GM12878 (cell line): ENCODE measurements around the gene GPBAR1. TPM values are rescaled to one million over a fixed set of nuclear protein-coding genes. Genes with fewer than 3 reads are reported as not detected.

Experiments
- ATAC-seq: fragments of 200-7000 bp; cut with Tn5 transposase; 3 replicates; pipeline ENCODE4 v1.9.1; 2020; ENCODE audit warnings: mild to moderate bottlenecking, moderate library complexity
- BruUV-seq: library from RNA; stranded (reverse); fragments of 400-500 nt; replicated peaks from 2 replicates; lab custom pipeline; 2021; lab: Mats Ljungman, UMichigan
- CTCF ChIA-PET: fragments of 300-600 bp; sonication (Branson Sonifier 250); formaldehyde crosslinking; extraction: SDS; loops from one replicate; lab custom pipeline; 2021; ENCODE audit warnings: inconsistent platforms; lab: Yijun Ruan, JAX
- POLR2A ChIA-PET: fragments of 350-600 bp; formaldehyde crosslinking; extraction: SDS; loops from one replicate; lab custom pipeline; 2021; ENCODE audit warnings: inconsistent platforms; lab: Charles Lee
- RAD21 ChIA-PET: fragments of 300-600 bp; sonication (Branson Sonifier 250); formaldehyde crosslinking; loops from one replicate; lab custom pipeline; 2023; ENCODE audit warnings: antibody characterized with exemption; ENCODE audit not compliant: unreplicated experiment; lab: Charles Lee
- SMC1A ChIA-PET: fragments of 300-600 bp; sonication (Branson Sonifier 250); formaldehyde crosslinking; loops from one replicate; lab custom pipeline; 2023; ENCODE audit not compliant: unreplicated experiment, uncharacterized antibody; lab: Charles Lee
- DNase-seq: peaks from one replicate; pipeline ENCODE4 v3.0.0-alpha.2; 2011; ENCODE audit warnings: low read depth, low spot score
- FAIRE-seq: peaks from 3 replicates; lab custom pipeline; 2011; peaks lifted over from hg19 to GRCh38; lab: Jason Lieb, UNC
- H2AFZ ChIP-seq: 2 replicates; pipeline ENCODE4 v1.6.0; 2011; ENCODE audit warnings: low read depth, low read length, control low read depth; ENCODE audit not compliant: control insufficient read depth
- H3K27ac ChIP-seq: 2 replicates; pipeline ENCODE4 v1.5.1; 2011; ENCODE audit warnings: control low read depth; ENCODE audit not compliant: control insufficient read depth, insufficient read depth
- H3K27me3 ChIP-seq, 2 experiments: replicated peaks in 1 of 2; 2 replicates each; pipeline versions ENCODE4 v1.6.0 to v1.6.1; 2011; ENCODE audit warnings: low read length in 1 of 2; ENCODE audit not compliant: control insufficient read depth in 2 of 2, insufficient read depth in 2 of 2
- H3K36me3 ChIP-seq, 2 experiments: 2 replicates each; pipeline ENCODE4 v1.5.1; 2011; ENCODE audit warnings: low read length in 1 of 2; ENCODE audit not compliant: control insufficient read depth in 2 of 2, insufficient read depth in 2 of 2
- H3K4me1 ChIP-seq: 2 replicates; pipeline ENCODE4 v1.6.1; 2011; ENCODE audit warnings: mild to moderate bottlenecking, low read length, moderate library complexity, mixed read lengths; ENCODE audit not compliant: control insufficient read depth, insufficient read depth
- H3K4me2 ChIP-seq: 2 replicates; pipeline ENCODE4 v1.6.0; 2011; ENCODE audit warnings: control low read depth; ENCODE audit not compliant: control insufficient read depth, insufficient read depth
- H3K4me3 ChIP-seq: fragments of 200-600 bp; sonication (generic); 2 replicates; pipeline ENCODE4 v1.5.1; 2016
- H3K79me2 ChIP-seq: 2 replicates; pipeline ENCODE4 v1.6.0; 2011; ENCODE audit warnings: low read length; ENCODE audit not compliant: control insufficient read depth, insufficient read depth
- H3K9ac ChIP-seq: 2 replicates; pipeline ENCODE4 v1.8.0; 2011; ENCODE audit warnings: low read length, control low read depth, mixed read lengths; ENCODE audit not compliant: control insufficient read depth, insufficient read depth
- H3K9me3 ChIP-seq: replicated peaks from 3 replicates; pipeline ENCODE4 v1.5.1; 2011; ENCODE audit warnings: mild to moderate bottlenecking, low read length; ENCODE audit not compliant: control insufficient read depth, insufficient read depth
- H4K20me1 ChIP-seq: 2 replicates; pipeline ENCODE4 v1.6.0; 2011; ENCODE audit not compliant: control insufficient read depth, insufficient read depth
- BACH1 ChIP-seq: fragments of 450-650 bp; IDR thresholded peaks from 2 replicates; pipeline ENCODE4 v1.6.1; 2017; ENCODE audit warnings: mild to moderate bottlenecking, borderline replicate concordance
- FOXK2 ChIP-seq: fragments of 450-650 bp; IDR thresholded peaks from 2 replicates; pipeline ENCODE4 v1.6.1; 2017; ENCODE audit warnings: mild to moderate bottlenecking, moderate library complexity
- HSF1 ChIP-seq: fragments of 150-350 bp; IDR thresholded peaks from 2 replicates; pipeline ENCODE4 v1.6.1; 2014; ENCODE audit warnings: mild to moderate bottlenecking, low read depth, low read length
- MLLT1 ChIP-seq: fragments of 450-650 bp; IDR thresholded peaks from 2 replicates; pipeline ENCODE4 v1.6.1; 2016; ENCODE audit warnings: mild to moderate bottlenecking
- NR2C1 ChIP-seq: fragments of 450-650 bp; IDR thresholded peaks from 2 replicates; pipeline ENCODE4 v1.6.1; 2017; ENCODE audit warnings: antibody characterized with exemption, mild to moderate bottlenecking, moderate library complexity
- NRF1 ChIP-seq: conservative IDR thresholded peaks from 2 replicates; pipeline ENCODE4 v1.6.1; 2011; ENCODE audit warnings: mild to moderate bottlenecking, low read depth, low read length, improper control_type of control experiment
- RELA ChIP-seq: fragments of 450-650 bp; IDR thresholded peaks from 2 replicates; pipeline ENCODE4 v1.8.0; 2014; ENCODE audit warnings: borderline replicate concordance; ENCODE audit not compliant: partially characterized antibody
- ZNF384 ChIP-seq: IDR thresholded peaks from 2 replicates; pipeline ENCODE4 v1.6.1; 2012; ENCODE audit warnings: low read depth, mild to moderate bottlenecking, low read length, improper control_type of control experiment, borderline replicate concordance
- WGBS: methylation state at CpG from one replicate; pipeline ENCODE4 v1.1.6; 2016; ENCODE audit warnings: low lambda C conversion rate; ENCODE audit not compliant: insufficient replicate concordance, insufficient coverage; ENCODE audit errors: missing lambda C conversion rate; 5-methylcytosine and 5-hydroxymethylcytosine counted together
- in situ Hi-C: fragments of 300-500 bp; cut with MboI; formaldehyde crosslinking; loops from 9 replicates; pipeline ENCODE4 v1.14.3; 2018; ENCODE audit warnings: mixed read lengths
- intact Hi-C: fragments of 100-400 bp; cut with micrococcal nuclease; formaldehyde crosslinking; loops from one replicate; pipeline ENCODE4 v1.14.2; 2022; ENCODE audit not compliant: unreplicated experiment
- polyA plus RNA-seq, 11 experiments: library from polyadenylated mRNA; depleted of rRNA in 4 of 11; unstranded in 6 of 11; stranded (reverse) in 5 of 11; fragments of >200 nt; fragmentation: Nextera tagmentation in 4 of 11; fragmentation: Illumina TruSeq in 1 of 11; extraction: Ambion mirVana in 4 of 11; extraction: Trizol in 1 of 11; gene quantifications; 1 replicate in 1 of 11; 2 replicates in 10 of 11; pipeline versions ENCODE4 v1.2.1 to v1.2.3, GENCODE V29; 2011 to 2016; ENCODE audit warnings: inconsistent platforms in 2 of 11, missing spikeins in 2 of 11, low read depth in 1 of 11
- total RNA-seq, 4 experiments: library from RNA; depleted of rRNA in 3 of 4; stranded (reverse); fragments of >200 nt in 3 of 4; fragmentation: Illumina TruSeq in 1 of 4; extraction: Trizol in 1 of 4; gene quantifications; 2 replicates each; pipeline versions ENCODE4 v1.2.1 to v1.2.3, GENCODE V29; 2013 to 2021
- TF ChIP-seq, protein P1 (sequence below): IDR thresholded peaks from 2 replicates; pipeline ENCODE4 v1.6.1; 2012; ENCODE audit warnings: mild to moderate bottlenecking, low read depth, low read length
- TF ChIP-seq, protein P2 (sequence below): IDR thresholded peaks from 2 replicates; pipeline ENCODE4 v1.6.1; 2011; ENCODE audit warnings: borderline replicate concordance, low read depth, mild to moderate bottlenecking, moderate library complexity, low read length; ENCODE audit not compliant: insufficient read depth, poor library complexity, severe bottlenecking

GPBAR1 gene
- total and polyA plus RNA-seq, 10 of the 15 experiments (the other 5 are each of a cell fraction or from before 2014, with no cell fraction given): 0.03 to 0.36 (median 0.11) TPM; not detected in 3

DNA sequence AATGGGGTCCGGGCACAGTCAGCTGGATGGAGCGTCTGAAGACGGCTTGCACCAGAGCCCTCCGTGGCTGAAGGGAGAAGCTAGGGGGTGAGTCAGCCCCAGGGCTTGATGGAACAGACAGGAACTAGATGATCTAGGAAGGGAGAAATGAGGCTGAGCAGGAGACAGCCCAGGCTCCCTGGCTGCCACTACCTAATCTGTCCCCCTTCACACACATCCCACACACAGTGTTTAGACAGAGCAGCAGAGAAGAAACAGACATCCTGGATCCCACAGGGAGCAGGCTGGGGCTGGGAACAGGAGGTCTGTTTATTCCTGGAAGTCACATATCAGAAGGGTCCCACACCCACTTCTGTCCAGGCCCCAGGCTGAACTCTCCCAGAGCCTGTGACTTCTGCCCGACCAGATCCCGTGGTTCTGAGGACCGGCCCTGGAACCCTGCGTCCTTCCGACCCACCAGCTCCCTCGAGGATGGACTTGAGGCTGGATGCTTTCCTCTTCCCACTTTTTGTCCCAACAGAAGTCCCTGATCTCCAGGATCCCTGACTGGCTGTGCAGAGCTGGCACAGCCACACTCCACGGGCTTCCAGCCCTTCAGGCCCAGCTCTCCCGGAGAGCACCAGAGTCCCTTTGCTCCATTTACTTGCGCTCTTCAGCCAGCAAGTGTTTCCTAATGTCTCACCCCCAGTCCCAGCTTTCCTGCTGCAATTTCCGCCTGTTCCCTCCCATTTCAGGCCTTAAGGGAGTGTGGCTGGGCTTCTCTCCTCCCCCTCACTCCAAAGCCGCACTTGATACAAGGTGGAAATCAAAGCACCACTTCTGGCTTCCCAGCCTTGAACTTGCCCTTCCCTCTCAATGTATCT, 1.5 kb upstream of the GPBAR1 start (continued):
- no peak for TF ChIP-seq NRF1
- no peak for TF ChIP-seq HSF1
- TF ChIP-seq, protein P1, sequence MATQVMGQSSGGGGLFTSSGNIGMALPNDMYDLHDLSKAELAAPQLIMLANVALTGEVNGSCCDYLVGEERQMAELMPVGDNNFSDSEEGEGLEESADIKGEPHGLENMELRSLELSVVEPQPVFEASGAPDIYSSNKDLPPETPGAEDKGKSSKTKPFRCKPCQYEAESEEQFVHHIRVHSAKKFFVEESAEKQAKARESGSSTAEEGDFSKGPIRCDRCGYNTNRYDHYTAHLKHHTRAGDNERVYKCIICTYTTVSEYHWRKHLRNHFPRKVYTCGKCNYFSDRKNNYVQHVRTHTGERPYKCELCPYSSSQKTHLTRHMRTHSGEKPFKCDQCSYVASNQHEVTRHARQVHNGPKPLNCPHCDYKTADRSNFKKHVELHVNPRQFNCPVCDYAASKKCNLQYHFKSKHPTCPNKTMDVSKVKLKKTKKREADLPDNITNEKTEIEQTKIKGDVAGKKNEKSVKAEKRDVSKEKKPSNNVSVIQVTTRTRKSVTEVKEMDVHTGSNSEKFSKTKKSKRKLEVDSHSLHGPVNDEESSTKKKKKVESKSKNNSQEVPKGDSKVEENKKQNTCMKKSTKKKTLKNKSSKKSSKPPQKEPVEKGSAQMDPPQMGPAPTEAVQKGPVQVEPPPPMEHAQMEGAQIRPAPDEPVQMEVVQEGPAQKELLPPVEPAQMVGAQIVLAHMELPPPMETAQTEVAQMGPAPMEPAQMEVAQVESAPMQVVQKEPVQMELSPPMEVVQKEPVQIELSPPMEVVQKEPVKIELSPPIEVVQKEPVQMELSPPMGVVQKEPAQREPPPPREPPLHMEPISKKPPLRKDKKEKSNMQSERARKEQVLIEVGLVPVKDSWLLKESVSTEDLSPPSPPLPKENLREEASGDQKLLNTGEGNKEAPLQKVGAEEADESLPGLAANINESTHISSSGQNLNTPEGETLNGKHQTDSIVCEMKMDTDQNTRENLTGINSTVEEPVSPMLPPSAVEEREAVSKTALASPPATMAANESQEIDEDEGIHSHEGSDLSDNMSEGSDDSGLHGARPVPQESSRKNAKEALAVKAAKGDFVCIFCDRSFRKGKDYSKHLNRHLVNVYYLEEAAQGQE: no peak
- no peak for TF ChIP-seq ZNF384

DNA sequence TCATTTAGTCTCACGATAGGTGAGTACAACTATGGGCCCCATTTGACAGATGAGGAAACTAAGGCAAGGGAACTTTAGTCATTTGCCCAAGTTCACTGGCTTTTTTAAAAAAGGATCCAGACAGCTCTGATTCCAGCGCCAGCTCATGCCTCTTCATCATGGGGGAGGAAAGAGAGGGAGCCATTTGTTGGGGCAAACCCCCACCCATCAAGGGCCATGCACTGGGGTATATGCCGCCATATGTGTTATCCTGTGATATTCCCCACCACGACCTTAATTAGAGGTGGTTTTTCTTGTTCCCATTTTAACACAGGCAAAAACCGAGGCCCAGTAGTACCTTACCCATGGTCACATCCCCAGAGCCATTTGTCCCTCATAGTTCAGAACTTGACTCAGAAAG, 649 bp upstream of the GPBAR1 start:
- DNase-seq (no peak), FAIRE-seq (no peak), ATAC-seq (no peak)
- Histone ChIP-seq H3K9ac (no peak overlapping the region), H3K79me2 (no peaks in the 10 kb centered on the region), H3K27me3 (no peaks in the 10 kb centered on the region), H3K4me3 (no peak overlapping the region), H4K20me1 (no peaks in the 10 kb centered on the region), H2AFZ (no peak overlapping the region), H3K4me1 (peaks cover 34% of the 10 kb centered on the region), H3K36me3 (peaks cover 6 to 14% of the 10 kb centered on the region in 2 experiments), H3K4me2 (no peak overlapping the region), H3K27ac (no peak overlapping the region), H3K9me3 (no peaks in the 10 kb centered on the region)
- POLR2A ChIA-PET: no interaction called here
- in situ Hi-C loops: no loop called here
- WGBS: 71% methylated on average over 5 of the region's 5 CpGs
- intact Hi-C loops: no loop called here
- RAD21 ChIA-PET: no interaction called here
- no TSS peak for BruUV-seq
- CTCF ChIA-PET: interaction anchor here (1.0 to 4.7 kb wide), 4 partner anchors 11 to 75 kb away, joined by 3 to 22 read pairs (median 4); partner anchors contain the start of genes AAMP and PNKD
- SMC1A ChIA-PET: no interaction called here
- TF ChIP-seq FOXK2: no peak
- TF ChIP-seq RELA: no peak
- TF ChIP-seq BACH1: no peak
- TF ChIP-seq NR2C1: no peak
- TF ChIP-seq MLLT1: no peak
- TF ChIP-seq, protein P2, sequence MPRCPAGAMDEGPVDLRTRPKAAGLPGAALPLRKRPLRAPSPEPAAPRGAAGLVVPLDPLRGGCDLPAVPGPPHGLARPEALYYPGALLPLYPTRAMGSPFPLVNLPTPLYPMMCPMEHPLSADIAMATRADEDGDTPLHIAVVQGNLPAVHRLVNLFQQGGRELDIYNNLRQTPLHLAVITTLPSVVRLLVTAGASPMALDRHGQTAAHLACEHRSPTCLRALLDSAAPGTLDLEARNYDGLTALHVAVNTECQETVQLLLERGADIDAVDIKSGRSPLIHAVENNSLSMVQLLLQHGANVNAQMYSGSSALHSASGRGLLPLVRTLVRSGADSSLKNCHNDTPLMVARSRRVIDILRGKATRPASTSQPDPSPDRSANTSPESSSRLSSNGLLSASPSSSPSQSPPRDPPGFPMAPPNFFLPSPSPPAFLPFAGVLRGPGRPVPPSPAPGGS: no peak
